H1 (cell line): Measurements from ENCODE around the gene HHIPL2. TPM values are rescaled to one million over a fixed set of nuclear protein-coding genes. Genes with fewer than 3 reads are reported as not detected.

Experiments
- CTCF ChIA-PET: fragments of 300-600 bp; sonication (Branson Sonifier 250); formaldehyde crosslinking; loops from one replicate; lab custom pipeline; 2021; ENCODE audit not compliant: partially characterized antibody; lab: Charles Lee
- POLR2A ChIA-PET: fragments of 300-600 bp; sonication (Branson Sonifier 250); formaldehyde crosslinking; loops from one replicate; lab custom pipeline; 2021; ENCODE audit warnings: inconsistent platforms; ENCODE audit not compliant: partially characterized antibody; lab: Charles Lee
- DNase-seq, 2 experiments: peaks; one replicate each; pipeline versions ENCODE4 v3.0.0 to v3.0.0-alpha.2; 2010 to 2022; ENCODE audit warnings: low spot score in 2 of 2, low read depth in 1 of 2, mixed read lengths in 1 of 2
- FAIRE-seq: peaks from 2 replicates; lab custom pipeline; 2011; peaks lifted over from hg19 to GRCh38; lab: Jason Lieb, UNC
- H2AFZ ChIP-seq: 2 replicates; pipeline ENCODE4 v1.8.1; 2012; ENCODE audit warnings: low read length, inconsistent platforms
- H2AK5ac ChIP-seq: 2 replicates; pipeline ENCODE4 v1.6.1; 2013; ENCODE audit warnings: low read depth, low read length
- H2BK120ac ChIP-seq: replicated peaks from 2 replicates; pipeline ENCODE3; 2013; ENCODE audit warnings: low read depth, low read length, inconsistent platforms
- H2BK12ac ChIP-seq: 2 replicates; pipeline ENCODE4 v1.6.1; 2013; ENCODE audit warnings: low read depth, low read length
- H2BK15ac ChIP-seq: 2 replicates; pipeline ENCODE4 v1.6.1; 2013; ENCODE audit warnings: low read length
- H2BK20ac ChIP-seq: 2 replicates; pipeline ENCODE4 v1.6.1; 2013; ENCODE audit warnings: low read length
- H2BK5ac ChIP-seq: 2 replicates; pipeline ENCODE4 v1.6.1; 2013; ENCODE audit warnings: low read depth, low read length
- H3K14ac ChIP-seq: 2 replicates; pipeline ENCODE4 v1.6.1; 2013; ENCODE audit warnings: inconsistent platforms; ENCODE audit not compliant: insufficient read length
- H3K18ac ChIP-seq: 2 replicates; pipeline ENCODE4 v1.6.1; 2013; ENCODE audit warnings: low read length; ENCODE audit errors: extremely low read depth
- H3K23ac ChIP-seq: 2 replicates; pipeline ENCODE4 v1.6.1; 2013; ENCODE audit warnings: inconsistent platforms; ENCODE audit not compliant: insufficient read length
- H3K23me2 ChIP-seq: 2 replicates; pipeline ENCODE4 v1.6.1; 2013; ENCODE audit warnings: low read depth, low read length
- H3K27ac ChIP-seq: 2 replicates; pipeline ENCODE4 v1.6.1; 2011; ENCODE audit warnings: low read depth, low read length, inconsistent platforms
- H3K27me3 ChIP-seq, 4 experiments: replicated peaks in 1 of 4; 1 replicate in 1 of 4; 2 replicates in 3 of 4; pipeline versions ENCODE4 v1.6.1 to v1.8.1; 2011 to 2013; ENCODE audit warnings: low read length in 3 of 4, mild to moderate bottlenecking in 3 of 4, inconsistent platforms in 2 of 4, mixed read lengths in 2 of 4, moderate library complexity in 1 of 4; ENCODE audit not compliant: control insufficient read depth in 3 of 4, insufficient read depth in 3 of 4; ENCODE audit errors: extremely low read depth in 1 of 4
- H3K36me3 ChIP-seq, 4 experiments: 2 replicates each; pipeline versions ENCODE4 v1.6.1 to v1.8.1; 2011 to 2013; ENCODE audit warnings: mild to moderate bottlenecking in 4 of 4, low read length in 3 of 4, moderate library complexity in 2 of 4, control low read depth in 1 of 4, inconsistent platforms in 1 of 4; ENCODE audit not compliant: insufficient read depth in 4 of 4, control insufficient read depth in 2 of 4
- H3K4ac ChIP-seq: replicated peaks from 2 replicates; pipeline ENCODE3; 2013; ENCODE audit warnings: low read length, low read depth, mixed read lengths, inconsistent platforms; ENCODE audit not compliant: insufficient read length
- H3K4me1 ChIP-seq, 4 experiments: replicated peaks in 1 of 4; 1 replicate in 1 of 4; 2 replicates in 3 of 4; pipeline versions ENCODE4 v1.6.1 to v1.8.1; 2011 to 2013; ENCODE audit warnings: low read length in 3 of 4, inconsistent platforms in 2 of 4, mixed read lengths in 1 of 4; ENCODE audit not compliant: insufficient read depth in 4 of 4, control insufficient read depth in 3 of 4
- H3K4me2 ChIP-seq, 2 experiments: 2 replicates each; pipeline versions ENCODE4 v1.6.1 to v1.8.1; 2011 to 2013; ENCODE audit warnings: low read depth in 2 of 2, low read length in 2 of 2, control low read depth in 1 of 2, inconsistent platforms in 1 of 2, mild to moderate bottlenecking in 1 of 2; ENCODE audit not compliant: insufficient read depth in 1 of 2
- H3K4me3 ChIP-seq, 4 experiments: fragments of 200-600, 300-600 bp in 1 of 4; sonication (generic), shearing (Covaris generic), sonication (Bioruptor Twin) in 1 of 4; 2 replicates each; pipeline versions ENCODE4 v1.5.1 to v1.8.1; 2011 to 2016; ENCODE audit warnings: low read length in 4 of 4, low read depth in 3 of 4, control low read depth in 2 of 4, inconsistent platforms in 2 of 4, mild to moderate bottlenecking in 2 of 4, mixed read lengths in 1 of 4, moderate library complexity in 1 of 4; ENCODE audit not compliant: insufficient read depth in 2 of 4; ENCODE audit errors: extremely low read depth in 1 of 4
- H3K56ac ChIP-seq: replicated peaks from 2 replicates; pipeline ENCODE3; 2013; ENCODE audit warnings: low read depth, mild to moderate bottlenecking, mixed read lengths, low read length, inconsistent platforms; ENCODE audit not compliant: insufficient read length
- H3K79me1 ChIP-seq: 2 replicates; pipeline ENCODE4 v1.6.1; 2013; ENCODE audit warnings: low read depth, low read length, control low read depth
- H3K79me2 ChIP-seq, 2 experiments: 2 replicates each; pipeline versions ENCODE4 v1.6.1 to v1.8.1; 2012 to 2013; ENCODE audit warnings: low read length in 2 of 2, mild to moderate bottlenecking in 2 of 2, inconsistent platforms in 1 of 2; ENCODE audit not compliant: insufficient read depth in 2 of 2, control insufficient read depth in 1 of 2
- H3K9ac ChIP-seq, 4 experiments: replicated peaks in 1 of 4; 1 replicate in 1 of 4; 2 replicates in 3 of 4; pipeline versions ENCODE4 v1.6.1 to v1.8.1; 2011 to 2013; ENCODE audit warnings: low read depth in 3 of 4, low read length in 3 of 4, control low read depth in 2 of 4, mild to moderate bottlenecking in 2 of 4, moderate library complexity in 2 of 4, inconsistent platforms in 1 of 4; ENCODE audit errors: extremely low read depth in 1 of 4
- H3K9me3 ChIP-seq, 2 experiments: 2 replicates each; pipeline versions ENCODE4 v1.6.1 to v1.8.1; 2012 to 2013; ENCODE audit warnings: mild to moderate bottlenecking in 2 of 2, moderate library complexity in 2 of 2, control low read depth in 1 of 2, inconsistent platforms in 1 of 2, low read depth in 1 of 2, low read length in 1 of 2, mixed read lengths in 1 of 2; ENCODE audit not compliant: insufficient read depth in 2 of 2
- H4K20me1 ChIP-seq, 2 experiments: replicated peaks in 1 of 2; 2 replicates each; pipeline versions ENCODE3 to v1.8.1; 2011 to 2013; ENCODE audit warnings: inconsistent platforms in 2 of 2, low read length in 2 of 2, mild to moderate bottlenecking in 1 of 2; ENCODE audit not compliant: insufficient read depth in 2 of 2, control insufficient read depth in 1 of 2
- H4K5ac ChIP-seq: 2 replicates; pipeline ENCODE4 v1.6.1; 2013; ENCODE audit warnings: low read length, low read depth, mixed read lengths, inconsistent platforms; ENCODE audit not compliant: insufficient read length
- H4K8ac ChIP-seq: 2 replicates; pipeline ENCODE4 v1.8.0; 2013; ENCODE audit warnings: mild to moderate bottlenecking, moderate library complexity, low read length, inconsistent platforms; ENCODE audit not compliant: insufficient read depth; ENCODE audit errors: extremely low read depth
- H4K91ac ChIP-seq: replicated peaks from 2 replicates; pipeline ENCODE3; 2013; ENCODE audit warnings: low read length, mixed read lengths, inconsistent platforms; ENCODE audit not compliant: insufficient read length
- BACH1 ChIP-seq: IDR thresholded peaks from 2 replicates; pipeline ENCODE4 v1.6.1; 2012; ENCODE audit warnings: low read length, improper control_type of control experiment
- BRCA1 ChIP-seq: IDR thresholded peaks from 2 replicates; pipeline ENCODE4 v1.6.1; 2012; ENCODE audit warnings: low read depth, low read length, improper control_type of control experiment
- CBX8 ChIP-seq: fragments of 300-800, 300-1000 bp; sonication (generic); IDR thresholded peaks from 2 replicates; pipeline ENCODE4 v1.7.1; 2016; ENCODE audit warnings: low read depth, low read length, borderline replicate concordance
- CREB1 ChIP-seq: IDR thresholded peaks from 2 replicates; pipeline ENCODE4 v1.6.1; 2012; ENCODE audit warnings: inconsistent platforms
- GTF2F1 ChIP-seq: IDR thresholded peaks from 2 replicates; pipeline ENCODE4 v1.6.1; 2012; ENCODE audit warnings: low read depth, low read length, improper control_type of control experiment, borderline replicate concordance
- JUND ChIP-seq: IDR thresholded peaks from 2 replicates; pipeline ENCODE4 v1.6.1; 2011; ENCODE audit warnings: mild to moderate bottlenecking, improper control_type of control experiment, low read length
- MAFK ChIP-seq: IDR thresholded peaks from 2 replicates; pipeline ENCODE4 v1.6.1; 2012; ENCODE audit warnings: low read depth, mild to moderate bottlenecking, improper control_type of control experiment, low read length
- RBBP5 ChIP-seq: IDR thresholded peaks from 2 replicates; pipeline ENCODE4 v1.7.1; 2012; ENCODE audit warnings: low read depth, mild to moderate bottlenecking, inconsistent platforms, low read length, moderate library complexity, borderline replicate concordance
- RXRA ChIP-seq: IDR thresholded peaks from 2 replicates; pipeline ENCODE4 v1.6.1; 2011; ENCODE audit warnings: low read depth, mild to moderate bottlenecking, low read length, moderate library complexity; ENCODE audit not compliant: insufficient read depth
- SIRT6 ChIP-seq: IDR thresholded peaks from one replicate; pipeline ENCODE4 v1.7.1; 2012; ENCODE audit warnings: low read length, inconsistent platforms
- TBP ChIP-seq: IDR thresholded peaks from 2 replicates; pipeline ENCODE4 v1.6.1; 2011; ENCODE audit warnings: low read depth, low read length, improper control_type of control experiment
- WGBS, 2 experiments: shearing (Covaris generic) in 1 of 2; methylation state at CpG; one replicate each; pipeline versions ENCODE4 v1.1.6 to v1.1.7; 2013 to 2015; ENCODE audit warnings: low lambda C conversion rate in 2 of 2, mixed read lengths in 2 of 2, inconsistent platforms in 1 of 2, low coverage in 1 of 2, missing lambda C conversion rate in 1 of 2; ENCODE audit not compliant: insufficient replicate concordance in 2 of 2, insufficient coverage in 1 of 2, insufficient read length in 1 of 2; ENCODE audit errors: extremely low coverage in 1 of 2, missing lambda C conversion rate in 1 of 2; 5-methylcytosine and 5-hydroxymethylcytosine counted together
- polyA plus RNA-seq, 7 experiments: library from polyadenylated mRNA; depleted of rRNA in 3 of 7; stranded (reverse) in 5 of 7; unstranded in 2 of 7; fragments of >200 nt in 5 of 7; fragments of 200-250 nt in 2 of 7; gene quantifications; 1 replicate in 5 of 7; 2 replicates in 1 of 7; 4 replicates in 1 of 7; pipeline versions ENCODE4 v1.2.1 to v1.2.3, GENCODE V29; 2011 to 2013; ENCODE audit warnings: missing spikeins in 2 of 7, mixed read lengths in 2 of 7
- total RNA-seq: library from RNA; stranded (reverse); fragmentation: NEBNext Ultra II Directional; extraction: Animal tissue kit (Norgen Biotek cat#: 25700); gene quantifications from 2 replicates; pipeline ENCODE4 v1.2.1, GENCODE V29; 2021

Gene HHIPL2
- total and polyA plus RNA-seq, 2 of the 8 experiments (the other 6 are each of a cell fraction or from before 2014, with no cell fraction given) = 0.08 TPM; not detected in 1

- DNase-seq = no peak
- H3K4me2 ChIP-seq = no peak overlapping the region
- H2AFZ ChIP-seq = peak overlapping the region; percentile 18; the same call in 1 of the 2 replicates
- no peak overlapping the region for H3K4me3 ChIP-seq
- no peak overlapping the region for H3K18ac ChIP-seq
- no peak overlapping the region for H3K4ac ChIP-seq
- 94% methylated on average over 7 of the region's 7 CpGs; no CpG with 5 or more reads in 1 of the 2 experiments for WGBS, 2 experiments
- no peak overlapping the region for H3K9ac ChIP-seq
- no peaks in the 10 kb centered on the region for H3K4me1 ChIP-seq
- H3K79me1 ChIP-seq = no peaks in the 10 kb centered on the region
- H4K91ac ChIP-seq = no peak overlapping the region
- H3K56ac ChIP-seq = no peak overlapping the region
- ChIA-PET POLR2A (no interaction called here), CTCF (interaction anchor here (1.3 kb wide), 1 partner anchor 113 kb away, joined by 3 read pairs; no protein-coding TSS in a partner anchor)
- H2BK120ac ChIP-seq = no peak overlapping the region
- H4K8ac ChIP-seq = no peak overlapping the region
- no peak overlapping the region for H3K27ac ChIP-seq
- H2BK20ac ChIP-seq = no peak overlapping the region
- no peak overlapping the region for H4K5ac ChIP-seq
- no peaks in the 10 kb centered on the region for H3K27me3 ChIP-seq
- H3K23ac ChIP-seq = no peak overlapping the region
- H4K20me1 ChIP-seq = no peaks in the 10 kb centered on the region
- H3K36me3 ChIP-seq = no peaks in the 10 kb centered on the region
- no peak overlapping the region for H2BK5ac ChIP-seq
- H2BK15ac ChIP-seq = no peak overlapping the region
- FAIRE-seq = no peak
- no peak overlapping the region for H2BK12ac ChIP-seq
- H3K23me2 ChIP-seq = no peaks in the 10 kb centered on the region; the same call in 1 of the 2 replicates
- H2AK5ac ChIP-seq = no peak overlapping the region
- H3K14ac ChIP-seq = no peak overlapping the region
- H3K9me3 ChIP-seq = no peaks in the 10 kb centered on the region
- TF ChIP-seq SIRT6 (no peak), BRCA1 (no peak), GTF2F1 (no peak), RBBP5 (no peak), CBX8 (no peak), CREB1 (no peak), MAFK (no peak), JUND (no peak), BACH1 (no peak), TBP (no peak), RXRA (no peak)
- no peaks in the 10 kb centered on the region for H3K79me2 ChIP-seq
These were observed 26.4 kb downstream of the HHIPL2 start for GRCh38 chr1:222521299-222522104.
